AG08395 (cell line): ENCODE results near the gene BTG2.

Source experiments
- DNase-seq: peaks from one replicate; pipeline ENCODE4 v3.0.0; 2012; ENCODE audit warnings: mixed read lengths, low spot score

BTG2 gene

DNA sequence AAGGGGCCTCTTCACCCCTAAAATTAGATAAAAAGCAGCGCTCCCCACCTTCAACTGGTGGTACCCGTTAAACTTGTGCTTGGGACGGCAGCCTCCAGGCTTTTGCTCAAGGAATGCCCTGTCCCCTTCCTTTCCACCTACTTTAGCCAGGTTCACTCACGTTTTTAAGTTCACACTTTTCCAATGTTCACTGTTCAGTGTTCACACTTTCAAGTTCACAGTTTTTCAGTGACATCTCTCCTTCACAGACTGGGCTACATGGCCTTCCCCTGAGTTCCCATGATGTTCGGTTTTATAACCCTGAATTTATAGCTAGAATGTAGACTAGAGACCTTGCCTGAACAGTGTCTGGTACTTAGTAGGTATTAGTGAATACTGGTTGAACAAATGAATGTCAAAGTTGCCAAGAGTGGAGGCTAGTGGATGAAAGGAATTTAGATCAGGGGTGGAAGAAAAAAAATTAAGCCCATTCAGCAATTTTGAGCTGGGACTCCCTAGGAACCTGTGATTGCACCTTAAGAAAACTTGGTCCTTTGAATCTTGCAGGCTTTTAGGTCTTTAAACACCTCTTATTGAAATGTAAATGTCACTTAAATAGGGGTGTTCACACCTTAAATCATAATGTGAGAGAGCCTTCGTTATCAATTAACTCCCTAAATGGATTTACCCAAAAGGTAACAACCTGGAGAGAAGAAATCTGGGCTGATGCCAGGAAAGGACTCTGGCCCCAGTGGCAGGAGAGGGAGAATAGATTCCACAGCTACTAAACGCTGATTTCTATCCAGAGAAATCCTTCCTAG lies 12.3 kb downstream of the BTG2 start:
- DNase-seq, result no peak

DNA sequence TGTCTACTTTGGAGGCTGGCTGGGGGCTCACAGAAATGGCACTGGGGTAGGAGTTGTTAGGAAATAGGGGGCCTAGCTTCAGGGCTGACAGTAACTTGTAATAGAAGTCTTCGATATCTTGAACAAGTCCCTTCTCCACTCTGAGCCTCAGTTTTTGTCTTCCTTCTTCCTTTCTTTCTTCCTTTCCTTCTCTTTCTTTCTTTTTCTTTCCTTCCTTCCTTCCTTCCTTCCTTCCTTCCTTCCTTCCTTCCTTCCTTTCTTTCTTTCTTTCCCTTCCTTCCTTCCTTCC lies 12.9 kb downstream of the BTG2 start:
- DNase-seq, result no peak

DNA sequence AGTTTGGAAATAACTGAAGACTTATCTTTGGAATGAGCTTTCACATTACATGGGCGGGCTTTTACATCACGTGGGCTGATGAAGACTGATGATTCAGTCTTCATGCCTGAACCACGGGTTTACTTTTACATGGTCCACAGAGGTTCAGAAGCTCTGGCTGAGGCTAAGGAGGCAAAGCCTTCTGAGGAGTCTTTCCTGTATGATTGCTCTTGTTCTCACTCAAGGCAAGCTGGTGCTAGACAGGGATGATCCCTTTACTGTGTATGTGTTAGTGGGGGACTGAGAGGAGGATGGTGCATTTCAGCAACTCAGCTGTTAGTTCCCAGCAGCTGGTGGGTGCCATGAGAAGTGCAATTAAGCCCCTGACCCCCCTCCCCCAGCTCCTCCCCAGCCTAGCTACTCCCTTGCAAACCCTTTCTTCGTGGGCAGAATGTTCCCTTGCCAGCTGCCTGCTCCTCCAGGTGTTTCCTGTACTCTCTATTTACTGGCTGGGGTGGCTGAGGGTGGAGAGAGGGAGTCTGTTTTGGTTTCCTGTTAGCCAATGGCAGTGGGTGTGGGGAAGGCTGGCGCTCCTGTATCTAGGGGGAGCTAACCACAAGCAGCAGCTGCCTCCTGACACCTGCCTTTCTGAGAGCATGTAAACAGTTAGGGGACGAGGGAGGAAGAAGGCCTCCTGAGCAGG lies 15.4 kb downstream of the BTG2 start:
- DNase-seq, result peak; percentile 15

DNA sequence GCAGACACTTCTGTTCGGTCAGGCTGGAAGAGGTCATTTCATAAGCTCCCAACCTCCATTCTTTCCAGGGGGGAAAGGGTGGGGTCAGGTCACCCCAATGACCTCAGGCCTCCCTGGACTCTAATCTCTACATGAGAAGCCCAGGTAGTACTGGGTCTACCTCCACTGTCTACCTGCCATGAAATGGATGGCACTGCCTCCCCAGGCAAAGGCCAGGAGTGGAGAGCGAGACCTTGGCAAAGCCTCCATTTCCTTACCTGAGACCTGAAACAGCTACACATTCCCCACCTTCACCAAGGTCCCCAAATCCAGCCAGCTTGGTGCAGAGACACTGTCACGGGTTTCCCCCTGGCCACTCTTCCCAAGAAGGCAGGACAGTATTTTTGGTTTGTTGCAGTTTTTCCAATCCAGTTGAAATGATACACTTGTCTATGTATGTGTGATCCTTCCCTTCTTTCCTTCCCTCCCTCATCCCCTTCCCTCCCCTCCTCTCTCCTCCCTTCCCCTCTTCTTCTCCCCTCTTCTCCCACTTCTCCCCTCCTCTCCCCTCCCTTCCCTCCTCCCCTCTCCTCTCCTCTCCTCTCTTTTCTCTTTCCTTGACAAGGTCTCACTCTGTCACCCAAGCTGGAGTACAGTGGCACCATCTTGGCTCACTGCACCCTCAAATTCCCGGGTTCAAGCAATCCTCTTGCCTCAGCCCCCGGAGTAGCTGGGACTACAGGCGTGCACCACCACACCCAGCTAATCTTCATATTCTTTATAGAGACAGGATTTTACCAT lies 16.1 kb downstream of the BTG2 start:
- no peak for DNase-seq

DNA sequence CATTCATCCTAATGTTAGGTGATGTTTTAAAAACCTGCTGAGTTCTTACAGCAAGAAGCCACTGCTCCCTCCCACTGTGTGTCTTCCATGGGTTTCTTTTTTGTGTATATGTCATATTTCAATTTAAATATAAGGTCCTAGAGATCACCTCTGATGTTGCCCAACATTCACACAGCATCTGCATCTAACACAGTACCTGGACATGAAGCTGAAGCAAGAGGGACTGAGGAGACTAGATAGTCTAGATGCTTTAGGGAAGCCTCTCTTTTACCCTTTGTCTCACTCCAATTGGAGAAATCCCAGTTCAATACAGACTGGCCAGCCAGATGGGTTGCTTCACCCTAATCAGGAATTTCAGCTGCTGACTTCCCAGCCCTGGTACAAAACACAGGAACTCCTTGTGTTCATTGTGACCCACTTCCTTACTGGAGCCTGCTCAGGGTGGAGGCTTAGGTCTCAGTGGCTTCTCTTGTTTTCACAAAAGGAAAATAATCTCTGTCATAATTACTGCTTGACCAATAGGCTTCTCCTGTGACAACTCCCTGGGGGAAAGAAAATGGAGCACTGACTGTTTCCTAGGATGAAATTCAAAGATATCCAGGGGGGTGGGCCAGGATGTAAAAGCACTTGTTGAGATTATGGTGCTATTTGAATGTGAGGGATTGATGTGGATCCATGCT lies 17.3 kb downstream of the BTG2 start:
- no peak for DNase-seq

DNA sequence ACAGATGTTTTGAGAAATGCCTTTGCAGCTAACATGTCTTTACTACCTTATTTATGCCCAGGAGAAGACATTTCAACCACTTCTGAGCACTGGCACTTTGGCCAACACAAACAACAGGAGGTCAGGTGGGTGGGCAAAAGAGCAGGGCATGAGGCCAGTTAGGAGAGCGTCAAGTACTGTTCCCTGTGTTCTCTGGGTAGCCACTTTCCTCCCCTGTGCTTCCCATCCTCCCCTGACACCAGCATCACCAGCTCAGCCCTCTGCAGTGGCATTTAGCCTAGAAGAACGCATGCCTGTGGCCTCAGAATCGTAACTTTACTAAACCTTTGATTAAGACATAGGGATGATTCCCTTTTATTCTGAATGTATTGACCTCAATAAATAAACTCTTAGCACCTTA lies 18.3 kb downstream of the BTG2 start:
- DNase-seq, result no peak

DNA sequence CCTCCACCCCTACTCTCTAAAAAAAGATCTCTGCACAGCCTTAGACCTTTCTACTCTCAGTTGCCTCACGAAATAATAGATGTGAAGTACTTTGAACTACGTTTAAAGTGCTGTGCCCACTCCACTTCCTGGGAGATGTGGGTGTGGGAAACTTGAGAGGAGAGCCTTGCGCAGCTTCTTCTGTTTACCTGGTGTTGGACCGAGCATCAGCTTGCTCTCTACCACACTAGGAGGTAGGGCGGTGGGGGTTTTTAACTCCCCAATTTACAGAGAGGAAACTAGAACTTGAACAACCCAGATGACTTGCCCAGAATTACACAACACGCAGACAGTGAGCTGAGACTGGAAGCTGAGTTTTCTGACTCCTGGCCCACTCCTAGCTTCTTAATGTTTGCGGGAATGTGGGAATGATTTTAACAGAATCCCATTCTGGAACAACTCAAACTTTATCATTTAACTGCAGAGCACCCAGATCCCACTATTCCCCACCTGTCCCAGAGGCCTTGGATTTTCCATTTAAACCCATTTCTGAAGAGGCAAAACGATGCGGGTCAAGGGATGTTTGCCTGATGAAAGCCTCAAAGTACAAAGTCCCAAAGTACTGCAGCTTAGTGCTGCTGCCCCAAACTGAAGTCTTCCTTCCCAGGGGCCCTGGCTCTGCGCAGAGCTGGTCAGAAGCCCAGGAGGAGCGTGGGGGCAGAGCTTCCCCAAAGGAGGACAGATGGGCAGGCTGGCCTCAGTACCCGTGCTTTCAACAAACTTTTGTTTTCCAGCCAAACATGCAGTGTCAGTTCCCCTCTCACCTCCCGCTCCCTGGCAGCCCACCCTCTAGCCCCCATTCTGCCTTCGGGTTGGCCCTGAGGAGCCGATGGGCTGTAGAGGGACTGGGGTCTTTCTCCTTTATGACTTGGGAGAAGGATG lies 19.0 kb downstream of the BTG2 start:
- no peak for DNase-seq

DNA sequence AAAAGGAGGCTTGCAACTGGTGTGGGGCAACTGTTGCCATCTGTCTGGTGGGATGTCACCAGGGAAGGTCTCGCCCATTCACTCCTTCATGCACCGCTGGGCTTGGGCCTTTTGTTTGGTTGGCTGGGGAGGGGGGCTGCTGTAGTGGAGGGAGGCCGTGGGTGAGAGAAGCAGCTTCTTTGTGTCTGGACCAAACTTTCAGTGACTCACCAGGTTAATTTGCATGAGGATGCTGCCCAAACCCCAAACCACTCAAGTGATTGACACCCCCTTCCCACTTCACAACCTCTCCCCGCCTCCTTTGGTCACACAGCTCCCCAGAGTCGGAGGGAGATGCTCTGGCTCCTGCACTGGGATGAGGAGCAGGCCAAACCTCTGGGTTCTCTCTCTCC lies 19.7 kb downstream of the BTG2 start:
- no peak for DNase-seq

DNA sequence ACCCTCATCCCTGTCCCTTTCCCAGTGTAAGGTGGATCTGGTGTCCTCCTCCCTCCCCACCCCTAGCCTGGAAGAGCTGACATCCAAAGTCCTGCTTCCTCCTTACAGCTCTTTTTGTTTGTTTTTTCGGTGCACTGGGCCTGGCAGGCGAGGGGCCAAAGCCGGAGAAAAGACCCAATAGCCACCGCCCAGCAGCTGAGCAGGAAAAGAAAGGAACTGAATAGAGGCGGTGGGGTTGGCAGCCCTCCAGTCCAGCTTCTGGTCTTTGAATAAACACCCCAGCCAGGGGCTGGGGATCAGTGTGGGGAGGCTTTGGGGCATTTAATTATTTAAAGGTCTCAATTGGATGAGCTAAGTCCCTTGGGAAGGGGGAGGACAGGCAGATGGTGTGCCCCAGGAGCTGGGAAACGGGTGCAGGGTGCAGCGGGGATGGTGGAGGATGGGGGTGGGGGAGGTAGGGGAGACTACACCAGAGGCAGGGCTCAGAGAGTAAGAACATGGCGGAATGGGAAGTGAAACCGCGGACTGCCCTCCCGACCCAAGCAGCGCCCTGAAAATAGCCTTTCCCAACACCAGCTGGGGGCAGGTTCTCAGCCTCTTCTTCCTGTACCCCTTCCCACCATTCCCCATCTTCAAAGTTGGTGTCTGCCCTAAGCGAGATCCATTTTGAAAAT lies 20.2 kb downstream of the BTG2 start:
- DNase-seq, result no peak

DNA sequence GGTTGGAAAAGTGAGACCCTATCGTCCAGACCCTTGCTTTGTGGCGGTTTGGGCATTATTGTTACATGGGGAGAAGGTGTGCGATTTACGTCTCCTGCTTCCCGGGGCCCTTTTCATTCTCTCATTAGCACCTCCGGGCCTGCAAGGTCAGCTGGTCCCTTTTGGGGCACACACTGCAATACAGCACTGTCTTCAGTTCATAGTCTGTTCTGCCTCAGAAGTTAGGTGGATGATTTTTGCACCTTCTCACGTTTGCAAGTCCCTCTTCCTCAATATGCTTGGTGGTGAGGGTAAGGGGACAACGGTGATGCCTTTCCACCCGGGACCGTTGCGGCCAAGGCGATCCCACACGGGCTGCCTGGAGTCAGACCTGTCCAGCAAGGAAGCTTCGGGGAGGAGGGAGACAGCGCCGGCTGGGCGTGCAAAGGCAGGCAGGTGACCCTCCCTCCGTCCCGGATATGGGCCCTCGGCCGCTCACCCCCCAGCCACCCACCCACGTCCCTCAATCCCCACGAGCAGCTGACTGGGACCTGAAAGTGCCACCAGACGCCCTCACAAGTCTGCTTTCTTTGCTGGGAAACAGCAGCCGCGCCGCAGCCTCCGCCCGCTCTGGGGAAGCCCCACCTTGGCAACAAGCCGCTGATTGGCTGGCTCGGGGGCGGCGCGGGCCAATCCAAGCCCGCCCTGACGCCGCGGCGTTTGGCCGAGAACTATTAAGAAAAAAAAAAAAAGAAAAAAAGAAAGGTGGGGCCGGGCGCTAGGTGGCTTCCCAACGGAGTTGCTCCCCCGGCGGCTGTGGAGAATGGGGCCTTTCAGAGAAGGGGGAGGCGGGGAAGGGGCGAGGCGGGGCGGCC lies 21.7 kb downstream of the BTG2 start:
- DNase-seq, result peak; percentile 98

DNA sequence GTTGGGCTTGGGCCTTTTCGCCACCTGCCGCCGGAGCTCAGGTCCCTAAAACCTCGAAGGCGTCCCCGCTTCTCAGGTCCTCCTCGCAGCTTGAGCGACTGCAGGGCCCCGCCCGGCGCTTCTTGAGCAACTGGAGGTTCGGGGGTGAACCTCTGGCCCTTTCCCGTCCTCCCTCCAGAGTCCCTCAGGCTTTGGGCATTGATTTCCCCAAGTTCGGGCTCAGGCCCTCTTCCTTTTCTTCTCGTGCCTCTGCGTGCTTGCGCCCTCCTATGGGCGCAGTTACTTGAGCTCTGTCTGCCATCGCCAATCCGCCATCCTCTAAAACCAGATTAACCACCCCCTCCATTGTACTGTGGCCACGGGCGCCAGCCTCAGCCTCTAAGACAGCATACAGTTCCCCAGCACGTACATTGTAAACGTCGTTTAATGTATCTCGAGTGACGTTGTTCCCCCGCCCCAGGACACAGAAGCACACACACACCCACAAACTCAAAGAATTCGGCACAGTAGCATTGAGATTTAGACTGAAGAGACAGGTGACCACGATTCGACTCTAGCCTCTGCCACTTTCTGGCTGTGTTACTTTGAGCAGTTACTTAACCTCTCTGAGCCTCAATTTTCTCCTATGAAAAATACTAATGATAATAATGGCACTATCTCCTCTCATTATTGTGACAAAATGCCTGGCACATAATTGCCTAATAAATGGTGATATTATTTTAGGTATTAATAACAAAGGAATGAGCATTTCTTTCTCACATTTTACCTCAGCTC lies 22.6 kb downstream of the BTG2 start:
- DNase-seq, result peak; percentile 65

DNA sequence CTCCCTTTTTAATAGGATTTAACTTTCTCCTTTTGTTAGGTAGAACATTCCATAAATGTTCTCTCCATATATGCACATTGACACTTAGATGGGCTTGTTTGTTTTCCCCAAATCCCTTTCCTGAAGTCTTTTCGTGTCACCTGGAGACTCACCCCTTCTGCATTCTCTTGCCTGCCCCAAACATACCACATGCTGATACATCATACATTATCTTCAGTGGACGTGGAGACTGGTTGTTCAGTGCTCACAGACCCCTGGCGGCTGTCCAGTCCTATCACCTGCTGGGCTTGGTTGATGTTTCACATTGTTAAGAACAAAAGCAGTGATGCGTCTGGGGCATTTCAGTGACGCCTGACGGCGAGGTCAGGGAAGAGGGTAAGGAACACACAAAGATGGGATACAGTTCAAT lies 23.4 kb downstream of the BTG2 start:
- no peak for DNase-seq

DNA sequence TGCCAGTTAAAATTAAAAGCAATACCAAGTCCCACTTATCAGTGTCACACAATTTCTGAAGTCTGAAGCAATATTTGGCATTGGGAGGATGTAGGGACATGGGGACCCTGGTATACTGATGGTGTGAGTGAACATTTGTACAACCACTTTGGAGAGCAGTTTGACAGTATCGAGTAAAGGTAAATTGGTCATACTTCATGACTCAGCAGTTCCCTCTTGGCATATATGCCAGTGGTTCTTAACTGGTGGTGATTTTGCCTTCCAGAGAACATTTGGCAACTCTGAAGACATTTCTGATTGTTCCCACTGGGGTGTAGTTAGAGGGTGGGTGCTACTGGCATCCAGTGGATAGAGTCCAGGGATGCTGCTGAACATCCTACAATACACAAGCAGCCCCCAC lies 25.9 kb downstream of the BTG2 start:
- DNase-seq, result no peak

DNA sequence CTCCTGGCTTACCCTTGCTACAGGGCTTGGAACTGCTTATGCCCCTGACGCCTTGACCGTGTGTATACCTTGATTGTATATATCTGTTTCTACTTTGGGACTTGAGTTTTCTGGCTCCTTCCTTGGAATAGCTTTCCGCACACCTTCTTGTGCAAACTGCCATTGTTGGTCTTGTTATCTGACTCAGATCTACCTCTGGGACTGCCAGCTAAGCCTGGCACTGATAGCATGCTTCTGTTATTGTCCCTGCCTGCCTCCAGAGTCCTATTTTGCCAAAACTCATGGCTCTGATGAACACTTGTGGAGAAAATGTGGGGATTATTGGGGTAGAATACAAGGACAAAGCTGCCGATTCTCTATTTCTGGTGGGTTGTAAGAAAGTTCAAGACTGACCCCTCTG lies 30.2 kb downstream of the BTG2 start:
- DNase-seq, result no peak

DNA sequence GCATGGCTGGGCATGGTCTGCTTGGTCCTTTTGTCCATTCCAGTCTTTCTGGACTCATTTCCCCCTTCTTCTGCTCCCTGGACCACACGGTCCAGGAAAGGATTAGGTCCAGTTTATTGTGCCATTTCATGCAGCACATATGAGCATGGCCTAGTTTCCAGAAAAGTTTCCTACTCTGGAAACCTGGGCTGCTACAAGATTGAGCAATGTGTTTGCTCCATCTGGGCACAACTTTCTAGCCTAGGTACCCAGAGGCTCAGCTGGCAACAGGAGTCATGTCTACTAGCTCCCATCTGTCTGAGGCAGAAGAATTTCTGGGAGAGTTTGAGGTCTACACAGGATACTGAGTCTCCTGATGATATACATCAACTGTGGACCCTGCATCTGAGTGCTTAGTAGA lies 30.8 kb downstream of the BTG2 start:
- no peak for DNase-seq

DNA sequence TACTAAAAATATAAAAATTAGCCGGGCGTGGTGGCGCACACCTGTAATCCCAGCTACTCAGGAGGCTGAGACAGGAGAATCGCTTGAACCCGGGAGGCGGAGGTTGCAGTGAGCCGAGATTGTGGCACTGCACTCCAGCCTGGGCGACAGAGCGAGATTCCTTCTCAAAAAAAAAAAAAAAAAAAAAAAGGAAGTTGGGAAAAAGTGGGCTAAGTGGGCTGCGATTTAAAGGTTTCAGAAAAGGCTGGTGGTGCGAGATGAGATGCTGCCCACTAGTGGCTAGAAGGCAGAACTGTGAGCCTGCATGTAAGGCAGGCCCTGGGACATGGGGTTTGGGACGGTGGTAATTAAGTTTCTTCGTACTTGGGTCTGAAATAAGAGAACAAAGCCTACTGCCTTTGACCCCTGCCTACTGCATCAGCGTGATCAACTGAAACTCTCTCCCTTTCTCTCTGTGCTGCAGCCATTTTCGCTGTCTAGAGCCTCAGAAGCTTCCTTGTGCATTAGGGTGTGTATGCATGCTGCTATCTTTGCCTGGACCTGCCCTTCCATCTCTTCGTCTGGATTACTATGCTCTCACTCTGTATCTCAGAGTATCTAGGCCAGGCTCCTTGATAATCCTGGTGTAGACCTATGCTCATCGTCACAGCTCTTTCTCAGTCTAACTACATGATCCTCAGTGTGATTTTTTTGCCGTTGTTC lies 33.2 kb downstream of the BTG2 start:
- peak; percentile 82 for DNase-seq

DNA sequence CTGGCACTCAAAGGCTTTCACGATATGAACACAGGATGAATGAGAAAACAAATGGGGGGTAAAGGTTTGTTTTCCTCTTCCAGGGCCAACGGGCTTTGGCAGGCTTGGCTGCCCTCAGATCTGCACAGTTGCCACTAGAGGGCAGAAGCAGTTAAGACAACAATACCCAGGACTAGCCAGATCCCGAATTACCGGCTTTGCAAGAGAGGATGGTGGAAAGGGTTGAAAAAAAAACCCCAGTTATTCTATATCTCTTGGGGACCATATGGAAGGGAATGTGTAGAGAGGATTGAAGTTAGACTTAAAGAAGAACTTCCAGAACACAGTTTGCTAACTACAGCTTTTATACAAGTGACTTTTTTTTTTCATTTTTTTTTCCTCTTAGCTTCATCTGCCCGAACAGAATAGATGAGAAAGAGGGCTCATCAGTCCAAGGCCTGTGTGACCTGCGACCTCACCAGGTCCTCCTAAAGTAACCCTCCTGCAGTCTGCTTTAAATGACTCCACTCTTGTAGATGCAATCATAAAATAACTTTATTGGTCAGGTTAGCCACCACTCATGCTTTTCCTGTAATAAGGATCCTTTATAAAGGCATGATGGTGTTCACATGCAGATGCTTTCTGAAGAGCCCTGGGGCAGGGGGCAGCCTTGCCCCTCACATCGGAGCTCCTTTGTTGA lies 34.9 kb downstream of the BTG2 start:
- DNase-seq, result peak; percentile 89
